Tibial artery (tissue), 4 donors: ENCODE results near the gene PIAS1.

Experiments
- DNase-seq, 2 donors: peaks; one replicate each; pipeline ENCODE4 v3.0.0-alpha.2; 2019
- H3K27ac ChIP-seq, 2 donors: fragments of 200-600 bp; sonication (generic) in 1 of 2; 1 replicate in 1 of 2; 2 replicates in 1 of 2; pipeline ENCODE4 v1.5.1; 2018 to 2019; ENCODE audit warnings: mild to moderate bottlenecking in 1 of 2
- H3K27me3 ChIP-seq, 2 donors: fragments of 200-600 bp; sonication (generic) in 1 of 2; one replicate each; pipeline versions ENCODE4 v1.5.1 to v1.6.0; 2016 to 2019
- H3K36me3 ChIP-seq, 3 donors: fragments of 200-600 bp; sonication (generic) in 2 of 3; one replicate each; pipeline ENCODE4 v1.5.1; 2016 to 2019; ENCODE audit warnings: mild to moderate bottlenecking in 2 of 3
- H3K4me1 ChIP-seq, 4 donors: fragments of 200-600 bp; sonication (generic) in 2 of 4; 1 replicate in 3 of 4; 2 replicates in 1 of 4; pipeline ENCODE4 v1.5.1; 2016 to 2019
- H3K4me3 ChIP-seq, 2 donors: fragments of 200-600 bp; sonication (generic) in 1 of 2; 1 replicate in 1 of 2; 2 replicates in 1 of 2; pipeline ENCODE4 v1.5.1; 2018 to 2019; ENCODE audit warnings: mild to moderate bottlenecking in 2 of 2
- H3K9me3 ChIP-seq, 3 donors: fragments of 200-600 bp; sonication (generic) in 1 of 3; one replicate each; pipeline ENCODE4 v1.5.1; 2016 to 2019
- CTCF ChIP-seq, 2 experiments: fragments of 200-600 bp in 1 of 2; fragments of 450-650 bp in 1 of 2; IDR thresholded peaks; one replicate each; pipeline ENCODE4 v1.5.1; 2017 to 2019; ENCODE audit warnings: antibody characterized with exemption in 2 of 2, mild to moderate bottlenecking in 1 of 2, moderate library complexity in 1 of 2
- intact Hi-C: fragments of 100-400 bp; cut with DNase I; formaldehyde crosslinking; loops from one replicate; pipeline ENCODE4 v1.15.0; 2023; ENCODE audit warnings: low total_unique reads

PIAS1 gene

GRCh38 chr15:68228971-68229385 lies 174.9 kb downstream of the PIAS1 start:
- no peak for TF ChIP-seq CTCF (IDR thresholded peaks at IDR 0.05)
- Histone ChIP-seq H3K36me3 (no peaks in the 10 kb centered on the region), H3K27ac (peak overlapping the region; percentile 59 to 72), H3K9me3 (no peaks in the 10 kb centered on the region), H3K4me3 (peak overlapping the region; percentile 83 to 99), H3K27me3 (no peaks in the 10 kb centered on the region), H3K4me1 (peaks cover 0 to 19% (median 13%) of the 10 kb centered on the region in 4 donors)
- peak in 1 of 2 donors; percentile 70 for DNase-seq
- intact Hi-C loops = no loop called here

GRCh38 chr15:68229386-68230156 lies 175.5 kb downstream of the PIAS1 start, which contains the start of gene CLN6:
Gene CLN6, minus strand, starts transcription at chr15:68229728. Its CDS starts 144 bp downstream, at chr15:68229584.
- intact Hi-C loops = no loop called here
- no peak for TF ChIP-seq CTCF (IDR thresholded peaks at IDR 0.05)
- Histone ChIP-seq H3K4me3 (peak within 1 kb of the TSS; percentile 83 to 99), H3K27me3 (no peaks in the 10 kb centered on the region), H3K4me1 (peaks cover 0 to 19% (median 13%) of the 10 kb centered on the region in 4 donors), H3K9me3 (no peaks in the 10 kb centered on the region), H3K27ac (peak within 1 kb of the TSS; percentile 59 to 72), H3K36me3 (no peaks in the 10 kb centered on the region)
- DNase-seq = peak; percentile 70 to 89

GRCh38 chr15:68230157-68231100 lies 176.3 kb downstream of the PIAS1 start:
- no peaks in the 10 kb centered on the region for H3K9me3 ChIP-seq
- peak in 1 of 2 donors; percentile 66 for DNase-seq
- TF ChIP-seq CTCF (IDR thresholded peaks at IDR 0.05) = no peak
- H3K4me3 ChIP-seq = peak overlapping the region; percentile 83 to 99
- H3K27me3 ChIP-seq = no peaks in the 10 kb centered on the region
- H3K4me1 ChIP-seq = peaks cover 0 to 19% (median 13%) of the 10 kb centered on the region in 4 donors
- H3K36me3 ChIP-seq = no peaks in the 10 kb centered on the region
- H3K27ac ChIP-seq = peak overlapping the region; percentile 59 to 72
- intact Hi-C loops = no loop called here

DNA sequence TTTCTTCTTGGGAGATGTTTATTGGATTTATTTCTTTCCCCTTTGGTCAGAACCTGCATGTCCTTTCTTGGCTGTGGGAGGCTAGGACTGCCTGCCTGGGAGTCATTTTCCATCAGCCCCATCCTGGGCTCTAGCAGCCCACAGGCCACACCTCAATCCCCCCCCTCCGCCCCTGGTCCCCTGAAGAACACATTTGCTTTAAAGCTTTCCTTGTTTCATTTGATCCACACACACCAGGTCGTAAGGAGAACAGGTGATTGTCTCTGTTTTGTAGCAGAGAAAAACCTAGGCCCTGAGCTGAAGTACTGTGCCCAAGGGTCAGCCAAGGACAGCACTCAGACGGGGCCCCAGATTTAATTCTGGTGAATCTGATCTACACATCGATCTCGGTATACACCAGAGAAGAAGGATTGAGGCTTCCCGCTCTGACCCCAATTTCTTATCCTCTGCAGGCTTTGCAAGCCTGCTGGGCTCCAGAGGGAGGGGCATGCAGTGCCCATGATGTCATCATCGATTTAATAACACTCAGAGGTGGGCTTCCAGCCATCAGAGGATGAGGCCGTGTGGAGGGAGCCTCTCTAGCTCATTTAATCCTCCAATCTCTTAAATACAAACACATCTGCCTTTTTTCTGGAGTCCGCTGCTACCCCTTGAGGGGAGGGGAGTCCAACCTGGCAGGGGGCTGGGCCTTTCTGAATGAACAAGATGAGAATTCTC lies 177.1 kb downstream of the PIAS1 start:
- Histone ChIP-seq H3K4me1 (peaks cover 0 to 19% (median 13%) of the 10 kb centered on the region in 4 donors), H3K27ac (no peak overlapping the region), H3K36me3 (no peaks in the 10 kb centered on the region), H3K27me3 (no peaks in the 10 kb centered on the region), H3K9me3 (no peaks in the 10 kb centered on the region), H3K4me3 (no peak overlapping the region)
- intact Hi-C loops = no loop called here
- peak in 1 of 2 donors; percentile 40 for DNase-seq
- TF ChIP-seq CTCF (IDR thresholded peaks at IDR 0.05) = no peak

GRCh38 chr15:68232449-68232848 lies 178.3 kb downstream of the PIAS1 start:
- intact Hi-C loops = no loop called here
- no peaks in the 10 kb centered on the region for H3K27me3 ChIP-seq
- TF ChIP-seq CTCF (IDR thresholded peaks at IDR 0.05) = no peak
- H3K4me1 ChIP-seq = peaks cover 0 to 19% (median 13%) of the 10 kb centered on the region in 4 donors
- no peaks in the 10 kb centered on the region for H3K36me3 ChIP-seq
- no peak overlapping the region for H3K27ac ChIP-seq
- H3K4me3 ChIP-seq = no peak overlapping the region
- no peaks in the 10 kb centered on the region for H3K9me3 ChIP-seq
- peak in 1 of 2 donors; percentile 58 for DNase-seq
